Renal cortex interstitium (tissue), 11 donors: ENCODE results near the gene SPOPL. TPM values are rescaled to one million over a fixed set of nuclear protein-coding genes. Genes with fewer than 3 reads are reported as not detected.
"Not testable (repeated sequence)": the region's sequence is repeated elsewhere in the genome, so short reads cannot be mapped to it uniquely, and the experiment has no call there.

Experiments
- DNase-seq, 11 donors: peaks; one replicate each; pipeline ENCODE4 v3.0.0-alpha.2; 2013; ENCODE audit warnings: low read depth in 9 of 11, low spot score in 4 of 11; ENCODE audit errors: extremely low read depth in 1 of 11
- polyA plus RNA-seq, 3 donors: library from polyadenylated mRNA; unstranded; fragments of 120-200 nt; gene quantifications; one replicate each; pipeline ENCODE4 v1.2.1, GENCODE V29; 2013; ENCODE audit not compliant: insufficient read length in 3 of 3

Gene SPOPL
- polyA plus RNA-seq, 3 donors = 25.0 to 30.3 (median 28.7) TPM

DNA sequence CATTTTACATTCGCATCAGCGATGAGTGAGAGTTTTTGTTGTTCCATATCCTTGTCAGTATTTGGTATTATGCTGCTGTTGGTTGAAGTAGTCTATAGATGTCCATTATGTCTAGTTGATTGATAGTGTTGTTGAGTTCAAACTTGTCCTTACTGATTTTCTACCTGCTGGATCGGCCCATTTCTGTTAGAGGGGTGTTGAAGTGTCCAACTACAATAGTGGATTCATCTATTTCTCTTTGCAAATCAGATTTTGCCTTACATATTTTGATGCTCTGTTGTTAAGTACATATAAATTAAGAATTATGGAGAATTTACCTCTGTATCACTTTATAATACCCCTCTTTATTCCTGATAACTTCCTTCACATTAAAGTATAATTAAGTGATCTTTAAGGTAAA, 8.7 kb downstream of the SPOPL start:
- DNase-seq = no peak

DNA sequence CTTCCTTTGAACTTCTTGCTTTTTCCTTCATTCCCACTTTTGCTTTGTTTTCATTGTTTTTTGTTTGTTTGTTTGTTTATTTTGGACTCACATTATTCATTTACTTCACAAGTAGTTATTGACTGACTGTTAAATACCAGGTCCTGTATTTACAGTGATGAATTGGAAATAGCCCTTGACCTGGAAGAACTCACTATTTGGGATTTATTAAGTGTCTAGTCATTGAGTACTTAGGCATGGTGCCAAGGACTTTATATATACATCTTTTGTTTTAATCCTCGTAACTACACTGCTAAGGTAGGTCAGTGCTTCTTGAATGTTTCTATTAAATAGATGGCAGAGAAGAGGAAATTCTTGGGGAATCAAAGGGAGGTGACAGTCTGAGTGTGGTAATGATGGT, 11.1 kb downstream of the SPOPL start:
- no peak for DNase-seq

DNA sequence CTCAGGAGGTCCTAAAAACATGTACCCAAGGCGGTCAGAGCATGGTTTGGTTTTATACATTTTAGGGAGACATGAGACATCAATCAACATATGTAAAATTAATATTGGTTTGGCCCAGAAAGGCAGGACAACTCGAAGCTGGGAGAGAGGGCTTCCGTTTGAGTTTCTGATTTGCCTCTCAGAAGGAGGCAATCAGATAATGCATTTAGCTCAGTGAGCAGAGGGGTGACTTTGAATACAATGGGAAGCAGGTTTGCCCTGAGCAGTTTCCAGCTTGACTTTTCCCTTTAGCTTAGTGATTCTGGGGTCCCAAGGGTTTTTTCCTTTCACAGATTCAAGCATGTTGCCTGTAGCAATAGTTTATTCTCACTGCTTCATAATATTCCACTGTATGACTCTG, 12.6 kb downstream of the SPOPL start:
- no peak for DNase-seq

DNA sequence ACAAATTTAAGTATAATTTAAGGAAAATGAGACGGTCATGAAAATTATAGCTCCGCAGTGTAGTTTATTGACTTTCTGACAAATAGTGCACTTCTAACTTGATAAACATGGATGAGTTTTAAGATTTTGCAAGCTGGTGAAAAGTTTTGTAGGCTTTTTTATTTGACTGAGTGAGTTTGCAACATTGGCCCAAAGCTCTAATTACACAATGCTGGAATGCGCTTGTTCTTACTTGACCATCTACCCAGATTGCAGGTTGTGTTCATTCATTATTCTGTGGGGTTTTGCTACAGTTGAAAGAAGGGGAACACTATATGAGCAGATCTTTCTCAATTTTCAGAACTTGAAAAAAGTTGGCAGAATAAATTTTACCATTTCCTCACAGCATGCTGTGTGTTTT, 13.5 kb downstream of the SPOPL start:
- DNase-seq = no peak

DNA sequence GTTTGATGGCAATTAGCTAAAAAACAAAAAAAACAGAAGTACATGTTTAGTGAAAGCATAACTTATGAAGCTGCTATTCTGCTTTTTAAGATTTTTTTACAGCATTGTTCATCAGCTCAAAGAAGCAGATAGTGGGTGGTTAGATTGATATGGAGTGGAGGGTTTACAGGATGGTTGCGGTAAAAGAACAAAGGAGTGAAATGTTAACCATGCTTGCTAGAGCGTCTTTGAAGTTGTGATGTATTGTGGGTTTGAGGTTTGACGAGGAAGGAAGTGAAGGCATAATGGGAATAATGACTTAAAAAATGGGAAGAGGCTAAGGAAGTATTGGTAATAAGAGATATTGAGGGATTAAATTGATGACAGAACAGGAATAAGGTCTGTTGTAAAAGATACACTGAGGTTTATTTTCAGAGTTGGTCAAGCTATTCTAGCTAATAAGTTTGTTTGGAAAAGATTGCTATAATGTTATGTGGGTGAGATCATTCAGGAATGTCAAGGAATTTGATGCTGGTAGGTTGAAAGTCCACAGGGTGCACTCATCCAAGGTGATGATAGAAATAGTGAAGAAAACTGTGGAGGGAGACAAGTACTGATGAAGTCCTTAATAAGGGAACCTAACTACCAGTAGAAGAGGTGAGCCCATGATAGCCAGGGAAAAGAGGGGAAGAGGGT, 14.6 kb downstream of the SPOPL start:
- DNase-seq = no peak

DNA sequence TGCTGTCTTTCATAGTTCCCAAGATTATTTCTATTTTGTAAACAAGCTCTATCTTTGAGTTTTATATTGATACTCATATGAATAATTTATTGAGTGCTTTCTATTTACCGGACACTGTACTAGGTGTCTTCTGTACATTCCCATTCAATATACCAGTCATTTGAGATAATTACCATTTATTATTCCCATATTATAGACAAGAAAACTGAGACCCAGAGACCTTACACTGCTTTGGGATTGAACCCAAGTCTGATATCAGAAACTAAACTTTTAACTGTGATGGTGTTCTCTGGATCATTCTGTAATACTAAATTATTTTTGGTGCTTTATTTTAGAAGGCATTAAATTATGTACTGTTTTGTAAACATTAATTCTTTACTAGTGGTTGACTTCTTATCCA, 17.3 kb downstream of the SPOPL start:
- no peak for DNase-seq

DNA sequence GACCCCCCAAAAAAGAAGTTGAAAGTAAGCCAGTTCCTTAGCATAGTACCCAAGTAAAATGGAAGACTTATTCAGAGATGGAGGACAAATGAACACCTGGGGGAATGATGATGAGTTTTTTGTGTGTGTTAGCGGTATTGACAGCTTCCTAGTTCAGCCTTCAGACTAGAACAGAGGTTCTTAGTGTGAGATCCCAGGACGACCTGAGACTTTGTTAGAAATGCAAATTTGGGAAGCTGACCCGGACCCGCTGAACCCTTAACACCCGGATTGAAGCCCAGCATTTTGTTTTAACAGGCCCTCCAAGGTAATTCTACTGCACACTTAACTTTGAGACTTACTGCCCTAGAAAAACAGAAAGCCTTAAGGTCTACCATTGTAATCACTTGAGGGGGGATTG, 20.3 kb downstream of the SPOPL start:
- no peak for DNase-seq

DNA sequence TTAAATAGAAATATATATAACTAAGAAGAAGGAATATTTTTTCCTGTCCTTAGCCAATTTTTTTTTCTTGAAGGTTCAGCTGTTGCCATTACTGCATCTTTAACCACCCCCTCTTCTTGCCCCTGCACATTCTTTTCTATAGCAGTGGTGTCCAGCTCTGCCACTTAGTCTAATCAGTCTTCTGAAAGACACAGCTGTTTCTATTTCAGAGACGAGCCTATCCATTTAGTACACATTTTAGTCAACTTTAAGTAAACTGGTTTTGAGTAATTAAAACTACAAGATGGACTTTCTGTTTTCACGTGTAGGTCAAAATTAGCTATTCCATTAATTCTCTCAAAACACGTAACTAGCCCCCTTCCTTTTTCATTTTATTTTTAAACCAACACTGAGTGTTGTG, 21.0 kb downstream of the SPOPL start:
- no peak for DNase-seq

DNA sequence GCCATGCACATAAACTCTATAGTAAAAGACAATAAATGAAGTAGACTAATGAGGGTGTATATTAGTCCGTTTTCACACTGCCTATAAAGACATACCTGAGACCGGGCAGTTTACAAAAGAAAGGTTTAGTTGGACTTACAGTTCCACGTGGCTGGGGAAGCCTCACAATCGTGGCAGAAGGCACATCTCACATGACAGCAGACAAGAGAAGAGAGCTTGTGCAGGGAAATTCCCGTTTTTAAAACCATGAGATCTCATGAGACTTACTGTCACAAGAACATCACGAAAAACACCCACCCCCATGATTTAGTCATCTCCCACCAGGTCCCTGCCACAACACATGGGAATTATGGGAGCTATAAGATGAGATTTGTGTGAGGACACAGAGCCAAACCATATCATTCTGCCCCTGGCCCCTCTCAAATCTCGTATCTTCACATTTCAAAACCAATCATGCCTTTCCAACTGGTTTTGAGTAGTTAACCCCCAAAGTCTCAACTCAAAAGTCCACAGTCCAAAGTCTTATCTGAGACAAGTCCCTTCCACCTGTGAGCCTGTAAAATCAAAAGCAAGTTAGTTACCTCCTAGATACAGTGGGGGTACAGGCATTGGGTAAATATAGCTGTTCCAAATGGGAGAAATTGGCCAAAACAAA, 21.6 kb downstream of the SPOPL start:
- not testable (repeated sequence) for DNase-seq

DNA sequence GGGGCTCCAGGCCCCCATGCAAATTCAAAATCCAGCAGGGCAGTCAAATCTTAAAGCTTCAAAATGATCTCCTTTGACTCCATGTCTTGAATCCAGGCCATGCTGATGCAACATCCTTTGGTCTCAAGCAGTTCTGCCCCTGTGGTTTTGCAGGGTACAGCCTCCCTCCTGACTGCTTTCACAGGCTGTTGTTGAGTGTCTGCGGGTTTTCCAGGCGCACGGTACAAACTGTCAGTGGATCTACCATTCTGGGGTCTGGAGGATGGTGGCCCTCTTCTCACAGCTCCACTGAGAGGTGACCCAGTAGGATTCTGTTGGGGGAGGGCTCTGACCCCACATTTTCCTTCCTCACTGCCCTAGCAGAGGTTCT, 22.1 kb downstream of the SPOPL start:
- DNase-seq = not testable (repeated sequence)

DNA sequence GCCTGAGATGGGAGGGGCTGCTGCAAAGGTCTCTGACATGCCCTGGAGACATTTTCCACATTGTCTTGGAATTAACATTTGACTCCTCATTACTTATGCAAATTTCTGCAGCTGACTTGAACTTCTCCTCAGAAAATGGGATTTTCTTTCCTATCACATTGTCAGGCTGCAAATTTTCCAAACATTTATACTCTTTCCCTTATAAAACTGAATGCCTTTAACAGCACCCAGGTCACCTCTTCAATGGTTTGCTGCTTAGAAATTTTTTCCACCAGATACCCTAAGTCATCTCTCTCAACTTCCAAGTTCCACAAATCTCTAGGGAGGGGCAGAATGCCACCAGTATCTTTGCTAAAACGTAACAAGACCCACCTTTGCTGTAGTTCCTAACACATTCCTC, 22.8 kb downstream of the SPOPL start:
- DNase-seq = not testable (repeated sequence)

DNA sequence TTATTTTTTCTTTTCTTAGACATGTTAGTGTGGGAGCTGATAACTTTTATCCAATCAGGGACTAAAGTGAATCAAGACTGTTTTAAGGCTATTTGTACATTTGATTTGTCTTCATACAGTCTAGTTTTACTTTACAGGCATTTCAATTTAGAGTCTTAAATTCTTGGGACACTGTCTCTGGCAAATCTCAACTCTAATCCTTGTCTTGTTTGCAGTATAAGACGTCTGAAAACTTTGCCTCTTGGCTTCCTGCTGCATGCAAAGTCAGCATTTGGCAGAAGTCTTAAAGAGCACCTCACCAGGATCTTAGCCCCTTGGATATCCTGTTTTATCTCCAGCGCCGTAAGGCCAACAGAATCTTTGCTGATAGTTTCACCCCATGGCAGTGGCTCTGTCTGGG, 30.3 kb downstream of the SPOPL start:
- DNase-seq = no peak

DNA sequence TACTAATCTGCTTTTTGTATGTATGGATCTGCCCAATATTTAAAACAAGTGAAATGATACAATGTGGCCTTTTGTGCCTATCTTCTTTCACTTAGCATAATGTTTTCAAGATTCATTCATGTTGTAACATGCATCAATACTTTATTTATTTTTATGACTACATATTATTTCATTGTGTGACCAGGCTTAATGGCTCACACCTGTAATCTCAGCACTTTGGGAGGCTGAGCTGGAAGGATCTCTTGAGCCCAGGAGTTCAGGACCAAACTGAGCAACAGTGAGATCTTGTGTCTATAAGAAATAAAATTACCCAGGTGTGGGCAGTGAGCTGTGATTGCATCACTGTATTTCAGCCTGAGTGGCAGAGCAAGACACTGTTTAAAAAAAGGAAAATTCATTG, 33.2 kb downstream of the SPOPL start:
- no peak for DNase-seq

DNA sequence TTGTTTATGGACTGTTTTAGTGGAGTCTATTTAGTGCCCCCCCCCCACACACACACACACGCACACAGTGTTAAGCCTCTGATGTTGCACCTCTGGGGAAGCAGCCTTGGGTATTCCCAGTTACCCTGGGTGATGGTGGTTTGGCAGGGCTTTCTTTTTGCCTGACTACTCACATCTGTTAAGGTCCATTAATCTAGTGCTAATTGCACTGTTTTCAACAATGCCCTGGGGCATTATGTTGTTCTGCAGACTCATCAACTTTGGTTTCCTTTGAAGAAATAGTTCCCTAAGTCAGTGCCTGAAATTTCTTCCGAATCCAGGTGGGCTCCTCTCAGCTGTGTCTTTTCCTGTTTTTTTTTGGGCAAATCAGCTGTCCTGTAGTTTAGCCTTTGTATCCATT, 34.7 kb downstream of the SPOPL start:
- DNase-seq = no peak

DNA sequence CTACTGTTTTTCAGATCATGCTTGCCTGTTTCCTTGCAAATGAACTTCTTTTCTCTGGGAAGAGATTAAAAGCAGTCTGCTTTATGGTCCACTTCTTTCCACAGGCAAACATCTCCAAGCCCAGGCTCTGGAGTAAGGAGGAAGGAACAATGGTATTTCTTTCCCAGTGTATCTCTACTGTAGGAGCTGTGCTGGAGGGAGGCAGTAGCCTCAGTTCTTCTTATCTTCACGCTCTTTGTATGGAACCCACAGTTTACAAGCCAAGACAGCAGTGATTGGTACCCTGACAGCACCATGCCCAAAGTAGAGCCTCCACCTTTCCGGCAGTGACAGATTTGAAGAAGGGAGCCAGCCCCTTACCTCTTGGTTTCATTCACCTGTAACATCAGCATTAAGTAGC, 35.2 kb downstream of the SPOPL start:
- no peak for DNase-seq

DNA sequence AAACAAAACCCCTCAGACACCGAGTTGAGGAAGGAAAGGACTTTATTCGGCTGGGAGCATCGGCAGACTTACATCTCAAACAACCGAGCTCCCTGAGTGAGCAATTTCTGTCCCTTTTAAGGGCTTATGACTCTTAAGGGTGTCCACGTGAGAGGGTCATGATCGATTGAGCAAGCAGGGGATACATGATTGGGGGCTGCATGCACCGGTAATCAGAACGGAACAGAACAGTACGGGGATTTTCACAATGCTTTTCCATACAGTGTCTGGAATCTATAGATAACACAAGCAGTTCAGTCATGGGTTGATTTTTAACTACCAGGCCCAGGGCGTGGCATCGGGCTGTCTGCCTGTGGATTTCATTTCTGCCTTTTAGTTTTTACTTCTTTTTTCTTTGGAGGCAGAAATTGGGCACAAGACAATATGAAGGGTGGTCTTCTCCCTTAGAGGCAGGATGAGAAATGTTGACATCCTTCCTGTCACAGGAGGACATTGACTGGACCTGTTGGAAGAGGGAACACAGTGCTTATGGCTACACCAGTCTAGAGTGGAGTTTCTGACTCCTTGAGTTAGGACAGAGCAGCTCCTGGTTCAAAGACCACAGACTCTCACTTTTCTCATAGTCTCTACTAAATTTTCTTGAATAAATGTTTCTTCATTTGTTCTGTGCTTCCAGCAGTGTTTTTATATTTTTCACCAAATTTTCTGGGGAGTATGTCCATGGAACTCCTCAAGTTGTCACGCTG, 35.8 kb downstream of the SPOPL start:
- DNase-seq = no peak

DNA sequence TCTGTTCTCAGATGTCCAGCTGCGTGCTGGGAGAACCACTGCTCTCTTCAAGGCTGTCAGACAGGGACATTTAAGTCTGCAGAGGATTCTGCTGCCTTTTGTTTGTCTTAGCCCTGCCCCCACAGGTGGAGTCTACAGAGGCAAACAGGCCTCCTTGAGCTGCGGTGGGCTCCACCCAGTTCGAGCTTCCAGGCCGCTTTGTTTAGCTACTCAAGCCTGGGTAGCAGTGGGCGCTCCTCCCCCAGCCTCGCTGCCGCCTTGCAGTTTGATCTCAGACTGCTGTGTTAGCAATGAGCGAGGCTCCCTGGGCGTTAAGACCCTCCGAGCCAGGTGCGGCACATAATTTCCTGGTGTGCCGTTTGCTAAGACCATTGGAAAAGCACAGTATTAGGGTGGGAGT, 42.6 kb downstream of the SPOPL start:
- DNase-seq = not testable (repeated sequence)

DNA sequence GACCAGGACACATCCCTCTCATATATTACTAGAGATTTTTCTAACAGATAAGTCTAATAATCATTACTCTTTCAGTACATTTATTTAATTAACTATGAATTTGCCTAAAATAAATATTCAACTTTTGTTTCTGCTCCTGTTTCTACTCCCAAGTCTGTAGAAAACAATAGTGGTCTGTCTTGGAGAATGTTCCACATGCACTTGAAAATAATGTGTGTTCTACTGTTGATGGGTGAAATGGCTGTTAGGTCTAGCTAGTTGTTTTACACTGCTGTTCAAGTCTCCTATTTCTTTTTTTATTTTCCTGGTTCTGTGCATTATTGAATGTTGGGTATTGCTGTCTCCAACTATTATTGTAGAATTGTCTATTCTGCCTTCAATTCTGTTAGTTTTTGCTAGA, 47.2 kb downstream of the SPOPL start:
- no peak for DNase-seq

DNA sequence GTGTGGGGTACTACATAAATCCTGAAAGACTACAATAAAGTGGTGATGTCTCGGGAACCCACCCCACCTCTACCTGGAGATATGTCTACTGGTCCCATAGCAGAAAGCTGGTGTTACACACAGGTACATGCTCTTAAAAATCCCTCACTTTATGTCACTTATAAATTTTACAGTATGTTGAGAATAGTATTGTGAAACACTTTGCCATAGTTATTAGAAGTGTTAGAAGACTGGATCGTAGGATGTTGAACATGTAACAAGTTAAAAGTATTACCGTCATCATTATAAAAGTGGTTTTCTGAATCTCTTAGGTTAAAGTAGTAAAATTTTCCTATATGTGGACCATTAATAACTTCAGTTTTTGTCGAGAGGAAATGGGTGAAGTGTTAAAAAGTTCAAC, 48.6 kb downstream of the SPOPL start:
- DNase-seq = no peak

DNA sequence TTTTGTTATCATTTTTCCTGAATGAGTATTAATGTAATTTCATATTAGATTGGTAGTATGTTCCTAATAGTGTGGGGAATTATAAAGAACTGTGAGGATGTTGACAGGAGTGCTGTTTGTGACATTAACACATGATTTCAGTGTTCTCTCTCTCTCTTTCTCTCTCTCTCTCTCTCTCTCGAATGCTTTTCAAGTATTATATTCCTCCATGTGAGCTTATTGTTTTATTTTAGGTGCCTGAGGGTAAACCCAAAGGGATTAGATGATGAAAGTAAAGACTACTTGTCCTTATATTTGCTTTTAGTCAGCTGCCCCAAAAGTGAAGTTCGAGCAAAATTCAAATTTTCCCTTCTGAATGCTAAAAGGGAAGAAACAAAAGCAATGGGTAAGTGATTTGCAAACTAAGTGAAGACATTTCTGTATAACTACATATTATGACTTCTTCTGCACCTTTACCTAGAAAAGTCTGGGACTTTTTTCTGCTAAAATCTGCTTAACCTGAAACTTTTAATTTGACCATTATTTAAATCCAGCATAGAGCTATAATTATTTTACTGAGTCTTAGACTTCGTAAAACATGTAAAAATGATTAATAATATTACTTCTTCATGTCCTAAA, 49.2 kb downstream of the SPOPL start:
- DNase-seq = no peak
